Endothelial cell of umbilical vein (primary cell): ENCODE measurements around the gene NME5.

ENCODE experiments used
- EZH2 ChIP-seq: IDR thresholded peaks from 2 replicates; pipeline ENCODE4 v1.6.1; 2012; ENCODE audit warnings: borderline replicate concordance, low read depth, mild to moderate bottlenecking, moderate library complexity, low read length, inconsistent platforms; ENCODE audit not compliant: severe bottlenecking
- FOS ChIP-seq: IDR thresholded peaks from 2 replicates; pipeline ENCODE4 v1.6.1; 2011; ENCODE audit warnings: mild to moderate bottlenecking, low read length, moderate library complexity, borderline replicate concordance; ENCODE audit not compliant: insufficient read depth
- JUN ChIP-seq: IDR thresholded peaks from 2 replicates; pipeline ENCODE4 v1.6.1; 2011; ENCODE audit warnings: borderline replicate concordance, low read depth; ENCODE audit not compliant: insufficient read length, insufficient read depth
- POLR2A ChIP-seq: IDR thresholded peaks from 2 replicates; pipeline ENCODE4 v1.6.1; 2012; ENCODE audit warnings: low read depth, mild to moderate bottlenecking, control low read depth, low read length
- POLR2AphosphoS5 ChIP-seq: IDR thresholded peaks from 2 replicates; pipeline ENCODE4 v1.6.1; 2012; ENCODE audit warnings: low read depth, mild to moderate bottlenecking, control low read depth, low read length, moderate library complexity; ENCODE audit not compliant: insufficient read depth
- TF ChIP-seq, protein P1 (sequence below), 2 donors: IDR thresholded peaks; 1 replicate in 1 of 2; 2 replicates in 1 of 2; pipeline ENCODE4 v1.5.1; 2011; ENCODE audit warnings: low read length in 2 of 2, mild to moderate bottlenecking in 2 of 2, moderate library complexity in 2 of 2, control low read depth in 1 of 2, inconsistent platforms in 1 of 2, low read depth in 1 of 2; ENCODE audit not compliant: insufficient read depth in 1 of 2; ENCODE audit errors: extremely low read depth in 1 of 2
- TF ChIP-seq, protein P2 (sequence below): IDR thresholded peaks from 2 replicates; pipeline ENCODE4 v1.6.1; 2011; ENCODE audit not compliant: insufficient read depth, insufficient read length

DNA sequence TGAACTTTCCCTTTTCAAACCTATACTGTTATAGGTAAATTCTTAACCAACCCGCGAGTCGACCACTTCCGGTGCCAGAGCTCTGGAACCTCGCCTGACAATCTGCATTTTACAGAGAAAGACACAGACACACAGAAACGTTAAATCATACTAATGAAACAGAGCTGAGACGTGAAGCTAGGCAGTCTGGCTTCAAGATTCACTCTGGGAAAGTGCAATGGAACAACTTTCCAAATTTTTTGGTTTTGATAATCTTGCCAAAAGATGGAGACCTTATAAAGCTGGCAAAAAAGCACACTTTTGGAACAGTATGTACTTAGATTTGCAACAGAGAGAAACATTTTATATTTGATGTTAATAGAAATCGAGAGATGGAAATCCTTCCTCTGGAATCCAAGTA lies 71.3 kb downstream of the NME5 start:
- TF ChIP-seq, protein P1, sequence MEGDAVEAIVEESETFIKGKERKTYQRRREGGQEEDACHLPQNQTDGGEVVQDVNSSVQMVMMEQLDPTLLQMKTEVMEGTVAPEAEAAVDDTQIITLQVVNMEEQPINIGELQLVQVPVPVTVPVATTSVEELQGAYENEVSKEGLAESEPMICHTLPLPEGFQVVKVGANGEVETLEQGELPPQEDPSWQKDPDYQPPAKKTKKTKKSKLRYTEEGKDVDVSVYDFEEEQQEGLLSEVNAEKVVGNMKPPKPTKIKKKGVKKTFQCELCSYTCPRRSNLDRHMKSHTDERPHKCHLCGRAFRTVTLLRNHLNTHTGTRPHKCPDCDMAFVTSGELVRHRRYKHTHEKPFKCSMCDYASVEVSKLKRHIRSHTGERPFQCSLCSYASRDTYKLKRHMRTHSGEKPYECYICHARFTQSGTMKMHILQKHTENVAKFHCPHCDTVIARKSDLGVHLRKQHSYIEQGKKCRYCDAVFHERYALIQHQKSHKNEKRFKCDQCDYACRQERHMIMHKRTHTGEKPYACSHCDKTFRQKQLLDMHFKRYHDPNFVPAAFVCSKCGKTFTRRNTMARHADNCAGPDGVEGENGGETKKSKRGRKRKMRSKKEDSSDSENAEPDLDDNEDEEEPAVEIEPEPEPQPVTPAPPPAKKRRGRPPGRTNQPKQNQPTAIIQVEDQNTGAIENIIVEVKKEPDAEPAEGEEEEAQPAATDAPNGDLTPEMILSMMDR (IDR thresholded peaks at IDR 0.05; ENCODE audit: extremely low read depth in 1 of 2, insufficient read depth in 1 of 2, low read depth in 1 of 2, low read length in 2 of 2), result no peak
- no peak for TF ChIP-seq POLR2A
- TF ChIP-seq EZH2, result no peak
- TF ChIP-seq, protein P2, sequence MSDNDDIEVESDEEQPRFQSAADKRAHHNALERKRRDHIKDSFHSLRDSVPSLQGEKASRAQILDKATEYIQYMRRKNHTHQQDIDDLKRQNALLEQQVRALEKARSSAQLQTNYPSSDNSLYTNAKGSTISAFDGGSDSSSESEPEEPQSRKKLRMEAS, result no peak
- no peak for TF ChIP-seq FOS
- no peak for TF ChIP-seq POLR2AphosphoS5
- TF ChIP-seq JUN, result no peak
